Endodermal cell (in vitro differentiated cells): ENCODE measurements around the gene FNDC11. TPM values are rescaled to one million over a fixed set of nuclear protein-coding genes. Genes with fewer than 3 reads are reported as not detected.

ENCODE experiments used
- DNase-seq: peaks from one replicate; pipeline ENCODE4 v3.0.0-alpha.2; 2017
- H3K27ac ChIP-seq: 2 replicates; pipeline ENCODE4 v1.5.1; 2013; ENCODE audit warnings: mild to moderate bottlenecking, low read depth, low read length, moderate library complexity
- H3K27me3 ChIP-seq: 2 replicates; pipeline ENCODE4 v1.6.1; 2013; ENCODE audit warnings: mild to moderate bottlenecking, low read length, moderate library complexity; ENCODE audit not compliant: insufficient read depth, control insufficient read depth, poor library complexity, severe bottlenecking
- H3K36me3 ChIP-seq: 2 replicates; pipeline ENCODE4 v1.7.0; 2013; ENCODE audit warnings: mild to moderate bottlenecking, low read length, moderate library complexity; ENCODE audit not compliant: control insufficient read depth, insufficient read depth
- H3K4me1 ChIP-seq: one replicate; pipeline ENCODE4 v1.7.0; 2013; ENCODE audit warnings: low read length; ENCODE audit not compliant: control insufficient read depth, insufficient read depth
- H3K4me3 ChIP-seq: 2 replicates; pipeline ENCODE4 v1.5.1; 2013; ENCODE audit warnings: mild to moderate bottlenecking, low read length, moderate library complexity
- H3K9ac ChIP-seq: 2 replicates; pipeline ENCODE4 v1.6.1; 2013; ENCODE audit warnings: mild to moderate bottlenecking, low read length, moderate library complexity; ENCODE audit not compliant: poor library complexity, severe bottlenecking; ENCODE audit errors: extremely low read depth
- H3K9me3 ChIP-seq: 2 replicates; pipeline ENCODE4 v1.6.1; 2013; ENCODE audit warnings: mild to moderate bottlenecking, low read length, moderate library complexity; ENCODE audit not compliant: control insufficient read depth
- H3K27ac Mint-ChIP-seq: 2 replicates; pipeline ENCODE4 v1.8.0; 2020; ENCODE audit warnings: mixed read lengths
- H3K27me3 Mint-ChIP-seq: 2 replicates; pipeline ENCODE4 v1.8.0; 2021; ENCODE audit warnings: mild to moderate bottlenecking, mixed read lengths; ENCODE audit not compliant: insufficient read depth
- H3K36me3 Mint-ChIP-seq: 2 replicates; pipeline ENCODE4 v1.8.0; 2020; ENCODE audit warnings: low read depth, mixed read lengths
- H3K4me1 Mint-ChIP-seq: 2 replicates; pipeline ENCODE4 v1.8.0; 2020; ENCODE audit warnings: mixed read lengths
- H3K4me3 Mint-ChIP-seq: 2 replicates; pipeline ENCODE4 v1.8.0; 2020; ENCODE audit warnings: mild to moderate bottlenecking, moderate library complexity, mixed read lengths
- H3K9me3 Mint-ChIP-seq: 2 replicates; pipeline ENCODE4 v1.8.0; 2020; ENCODE audit warnings: mild to moderate bottlenecking, mixed read lengths
- WGBS, 2 experiments: methylation state at CpG; one replicate each; pipeline versions ENCODE4 v1.1.5 to v1.1.7; 2013; ENCODE audit warnings: missing lambda C conversion rate in 2 of 2, mixed read lengths in 1 of 2; ENCODE audit not compliant: insufficient coverage in 1 of 2, insufficient read length in 1 of 2; 5-methylcytosine and 5-hydroxymethylcytosine counted together
- total RNA-seq, 2 donors: library from RNA; stranded (reverse); fragmentation: NEBNext Ultra II Directional in 1 of 2; extraction: Animal tissue kit (Norgen Biotek cat#: 25700) in 1 of 2; gene quantifications; 2 replicates in 1 of 2; 3 replicates in 1 of 2; pipeline ENCODE4 v1.2.1, GENCODE V29; 2021
- TF ChIP-seq, protein P1 (sequence below): fragments of 200-600 bp; sonication (generic); conservative IDR thresholded peaks from 2 replicates; pipeline ENCODE4 v1.5.0; 2021; ENCODE audit warnings: antibody characterized with exemption, mild to moderate bottlenecking

Gene FNDC11
- total RNA-seq, 2 donors from 2014 or later: 1.8 to 2.4 TPM

DNA sequence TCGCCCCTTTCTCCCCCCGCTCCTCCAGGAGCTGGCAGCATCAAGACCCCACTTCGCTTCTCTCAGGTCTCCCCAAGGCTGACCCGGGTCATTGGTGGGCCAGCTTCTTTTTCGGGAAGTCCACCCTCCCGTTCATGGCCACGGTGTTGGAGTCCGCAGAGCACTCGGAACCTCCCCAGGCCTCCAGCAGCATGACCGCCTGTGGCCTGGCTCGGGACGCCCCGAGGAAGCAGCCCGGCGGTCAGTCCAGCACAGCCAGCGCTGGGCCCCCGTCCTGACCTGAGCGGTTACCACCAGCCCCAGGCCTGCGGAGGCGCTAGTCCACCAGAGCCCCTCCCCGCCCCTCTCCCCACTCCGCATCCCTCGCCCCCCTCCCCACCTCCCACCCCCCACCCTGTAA, 32.4 kb upstream of the FNDC11 start:
- peaks cover 12% of the 10 kb centered on the region for H3K9me3 ChIP-seq
- TF ChIP-seq, protein P1, sequence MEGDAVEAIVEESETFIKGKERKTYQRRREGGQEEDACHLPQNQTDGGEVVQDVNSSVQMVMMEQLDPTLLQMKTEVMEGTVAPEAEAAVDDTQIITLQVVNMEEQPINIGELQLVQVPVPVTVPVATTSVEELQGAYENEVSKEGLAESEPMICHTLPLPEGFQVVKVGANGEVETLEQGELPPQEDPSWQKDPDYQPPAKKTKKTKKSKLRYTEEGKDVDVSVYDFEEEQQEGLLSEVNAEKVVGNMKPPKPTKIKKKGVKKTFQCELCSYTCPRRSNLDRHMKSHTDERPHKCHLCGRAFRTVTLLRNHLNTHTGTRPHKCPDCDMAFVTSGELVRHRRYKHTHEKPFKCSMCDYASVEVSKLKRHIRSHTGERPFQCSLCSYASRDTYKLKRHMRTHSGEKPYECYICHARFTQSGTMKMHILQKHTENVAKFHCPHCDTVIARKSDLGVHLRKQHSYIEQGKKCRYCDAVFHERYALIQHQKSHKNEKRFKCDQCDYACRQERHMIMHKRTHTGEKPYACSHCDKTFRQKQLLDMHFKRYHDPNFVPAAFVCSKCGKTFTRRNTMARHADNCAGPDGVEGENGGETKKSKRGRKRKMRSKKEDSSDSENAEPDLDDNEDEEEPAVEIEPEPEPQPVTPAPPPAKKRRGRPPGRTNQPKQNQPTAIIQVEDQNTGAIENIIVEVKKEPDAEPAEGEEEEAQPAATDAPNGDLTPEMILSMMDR: no peak
- peak overlapping the region; percentile 92 for H3K4me3 ChIP-seq
- 20 to 22% methylated on average over 7 to 16 of the region's 23 CpGs for WGBS, 2 experiments
- H3K36me3 Mint-ChIP-seq: peaks cover 20% of the 10 kb centered on the region
- H3K27ac ChIP-seq: peak overlapping the region; percentile 81
- H3K27ac Mint-ChIP-seq: peak overlapping the region; percentile 80
- peaks cover 7% of the 10 kb centered on the region for H3K9me3 Mint-ChIP-seq
- peak; percentile 76 for DNase-seq
- H3K4me3 Mint-ChIP-seq: peak overlapping the region; percentile 86
- H3K4me1 ChIP-seq: no peaks in the 10 kb centered on the region
- H3K9ac ChIP-seq: peak overlapping the region; percentile 90
- peaks cover 20% of the 10 kb centered on the region for H3K36me3 ChIP-seq
- H3K27me3 ChIP-seq: peaks cover 5% of the 10 kb centered on the region
- peaks cover 2% of the 10 kb centered on the region for H3K4me1 Mint-ChIP-seq
- H3K27me3 Mint-ChIP-seq: peaks cover 8% of the 10 kb centered on the region

DNA sequence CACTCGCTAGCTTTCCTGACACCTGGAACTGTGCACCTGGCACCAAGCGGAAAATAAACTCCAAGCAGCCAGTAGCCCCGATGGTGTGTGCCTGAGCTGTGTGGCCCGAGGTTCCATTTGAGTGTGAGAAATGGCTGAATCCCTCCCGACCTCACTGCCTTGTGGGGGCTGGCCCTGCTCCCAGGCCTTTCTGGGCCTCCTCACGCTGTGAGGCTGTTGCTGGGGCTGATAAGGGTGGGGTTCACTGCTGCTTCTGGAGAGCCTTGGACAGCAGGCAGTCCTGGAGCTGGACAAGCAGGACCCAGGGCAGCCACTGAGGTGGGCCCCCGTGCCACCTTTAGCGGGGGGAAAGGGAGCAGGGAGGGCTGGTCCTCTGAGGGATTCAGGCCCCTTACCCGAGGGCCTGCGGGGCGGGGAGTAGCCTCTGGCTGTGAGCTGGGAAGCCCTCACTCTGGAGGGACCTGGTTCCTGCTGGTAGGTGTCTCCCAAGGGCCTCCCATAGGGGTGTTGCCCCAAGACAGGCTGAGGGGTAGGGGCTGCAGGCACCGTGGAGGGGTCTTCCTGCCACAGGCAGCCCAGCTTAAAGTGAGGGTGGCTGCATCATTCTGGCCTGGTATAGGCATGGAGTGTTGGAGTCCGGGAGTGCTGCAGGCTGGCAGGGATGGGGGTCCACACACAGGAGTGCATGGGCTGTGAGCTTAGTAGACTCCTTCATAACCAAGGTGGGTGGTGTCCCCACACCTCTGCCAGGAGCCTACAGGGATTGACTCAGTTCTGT, 31.7 kb upstream of the FNDC11 start:
- Histone ChIP-seq H3K27me3 (peaks cover 5% of the 10 kb centered on the region), H3K9ac (no peak overlapping the region), H3K4me1 (no peaks in the 10 kb centered on the region), H3K4me3 (peak overlapping the region; percentile 66), H3K9me3 (peaks cover 12% of the 10 kb centered on the region), H3K27ac (no peak overlapping the region), H3K36me3 (peaks cover 20% of the 10 kb centered on the region)
- no peak overlapping the region for H3K27ac Mint-ChIP-seq
- H3K4me3 Mint-ChIP-seq: peak overlapping the region; percentile 86
- peaks cover 19% of the 10 kb centered on the region for H3K36me3 Mint-ChIP-seq
- TF ChIP-seq, protein P1: no peak
- H3K9me3 Mint-ChIP-seq: peaks cover 7% of the 10 kb centered on the region
- peaks cover 2% of the 10 kb centered on the region for H3K4me1 Mint-ChIP-seq
- DNase-seq: peak; percentile 28
- peaks cover 8% of the 10 kb centered on the region for H3K27me3 Mint-ChIP-seq
- WGBS, 2 experiments: 87 to 91% methylated on average over 6 to 13 of the region's 13 CpGs

DNA sequence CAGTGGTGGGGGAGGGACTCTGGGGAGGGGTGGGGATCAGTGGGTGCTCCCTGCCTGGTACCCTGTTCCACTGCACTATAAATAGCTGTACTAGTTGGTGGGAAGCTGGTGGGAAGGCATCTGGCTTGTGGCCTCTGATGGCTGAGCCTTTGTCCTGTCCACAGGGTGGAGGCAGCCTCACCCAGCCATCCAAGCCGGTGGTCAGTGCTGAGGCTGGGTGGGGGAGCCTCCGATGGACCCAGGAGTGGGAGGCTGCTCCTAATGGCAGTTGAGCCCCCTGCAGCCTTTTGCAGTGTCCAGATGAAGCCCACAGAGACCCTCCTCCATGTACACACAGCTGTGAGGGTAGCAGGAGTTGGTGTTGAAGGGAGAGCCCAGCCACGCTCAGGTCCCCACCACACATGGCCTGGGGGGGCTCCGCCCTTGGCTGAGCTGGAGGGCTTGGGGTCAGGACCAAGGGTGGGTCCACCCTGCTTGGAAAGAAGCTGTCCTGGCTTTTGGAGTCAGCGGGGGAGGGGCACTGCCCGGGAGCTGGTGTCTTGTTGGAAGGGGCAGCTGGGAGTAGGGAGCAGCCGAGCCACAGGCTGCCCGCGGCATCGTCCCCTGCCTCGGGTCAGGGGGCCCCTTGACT, 30.9 kb upstream of the FNDC11 start:
- DNase-seq: peak; percentile 37
- peaks cover 20% of the 10 kb centered on the region for H3K36me3 ChIP-seq
- H3K27me3 ChIP-seq: peaks cover 5% of the 10 kb centered on the region
- H3K9me3 ChIP-seq: peaks cover 12% of the 10 kb centered on the region
- WGBS, 2 experiments: 98 to 100% methylated on average over 4 to 11 of the region's 11 CpGs
- TF ChIP-seq, protein P1: no peak
- H3K4me1 ChIP-seq: no peaks in the 10 kb centered on the region
- no peak overlapping the region for H3K4me3 ChIP-seq
- H3K4me3 Mint-ChIP-seq: peak overlapping the region; percentile 86
- H3K36me3 Mint-ChIP-seq: peaks cover 19% of the 10 kb centered on the region
- peaks cover 7% of the 10 kb centered on the region for H3K9me3 Mint-ChIP-seq
- H3K9ac ChIP-seq: no peak overlapping the region
- no peak overlapping the region for H3K27ac Mint-ChIP-seq
- H3K27me3 Mint-ChIP-seq: peaks cover 8% of the 10 kb centered on the region
- H3K27ac ChIP-seq: no peak overlapping the region
- peaks cover 2% of the 10 kb centered on the region for H3K4me1 Mint-ChIP-seq
